ENCODE results near the gene RPL18. TPM values are rescaled to one million over a fixed set of nuclear protein-coding genes. Genes with fewer than 3 reads are reported as not detected.
A peak's percentile ranks its signal among the peaks of the same experiment; 100 is the strongest.
"Not testable (repeated sequence)": the region's sequence is repeated elsewhere in the genome, so short reads cannot be mapped to it uniquely, and the experiment has no call there.

Gene RPL18
- total RNA-seq, 4 donors from 2014 or later: 3,252 to 5,828 (median 3,870) TPM

DNA sequence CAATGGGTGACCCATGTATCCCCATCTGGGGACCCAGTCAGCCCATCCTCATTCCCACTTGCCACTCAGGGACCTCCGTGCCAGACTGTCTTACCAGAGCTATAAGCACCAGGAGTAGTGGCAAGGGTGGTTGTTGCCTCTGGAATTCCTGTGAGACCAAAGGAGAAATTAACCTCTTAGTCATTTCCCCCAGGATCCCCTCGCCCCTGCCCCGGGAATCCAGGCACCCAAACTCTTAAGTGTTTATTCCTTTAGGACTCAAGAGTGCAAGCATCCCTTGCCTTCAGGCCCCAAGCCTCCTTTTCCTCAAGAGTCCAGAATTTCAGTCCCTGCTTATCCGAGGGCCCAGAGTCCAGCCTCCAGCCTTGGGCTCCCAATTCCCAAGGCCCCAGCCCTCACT lies 44.7 kb upstream of the RPL18 start:
- WGBS, 2 donors: 94 to 95% methylated on average over 4 of the region's 4 CpGs
- intact Hi-C loops (cut with DNase I; ENCODE audit: low total_unique reads): no loop called here
- TF ChIP-seq POLR2A (IDR thresholded peaks at IDR 0.05): no peak
- TF ChIP-seq CTCF (IDR thresholded peaks at IDR 0.05): no peak
- DNase-seq (ENCODE audit: low spot score in 2 of 2): no peak
- H3K4me3 ChIP-seq (ENCODE audit: low read depth, poor library complexity, severe bottlenecking): no peak overlapping the region

GRCh38 chr19:48661711-48662090 lies 42.7 kb upstream of the RPL18 start:
- WGBS, 2 donors: 95 to 96% methylated on average over 38 to 41 of the region's 50 CpGs
- TF ChIP-seq CTCF (IDR thresholded peaks at IDR 0.05): no peak
- TF ChIP-seq POLR2A (IDR thresholded peaks at IDR 0.05): no peak
- no peak for DNase-seq (ENCODE audit: low spot score in 2 of 2)
- intact Hi-C loops (cut with DNase I; ENCODE audit: low total_unique reads): no loop called here
- H3K4me3 ChIP-seq (ENCODE audit: low read depth, poor library complexity, severe bottlenecking): no peak overlapping the region

- intact Hi-C loops (cut with DNase I; ENCODE audit: low total_unique reads): no loop called here
- peak; percentile 80 to 94 for DNase-seq (ENCODE audit: low spot score in 2 of 2)
- TF ChIP-seq POLR2A (IDR thresholded peaks at IDR 0.05) (no peak), CTCF (IDR thresholded peaks at IDR 0.05) (no peak)
- WGBS, 2 donors: 61 to 66% methylated on average over 35 of the region's 35 CpGs
- H3K4me3 ChIP-seq (ENCODE audit: low read depth, poor library complexity, severe bottlenecking): no peak overlapping the region
Observed at GRCh38 chr19:48660852-48661710, 42.1 kb upstream of the RPL18 start.

GRCh38 chr19:48659768-48660167 lies 40.8 kb upstream of the RPL18 start:
- no peak for TF ChIP-seq POLR2A (IDR thresholded peaks at IDR 0.05)
- no peak for TF ChIP-seq CTCF (IDR thresholded peaks at IDR 0.05)
- intact Hi-C loops (cut with DNase I; ENCODE audit: low total_unique reads): no loop called here
- no peak for DNase-seq (ENCODE audit: low spot score in 2 of 2)

GRCh38 chr19:48658483-48658882 lies 39.5 kb upstream of the RPL18 start:
- no peak overlapping the region for H3K4me3 ChIP-seq (ENCODE audit: low read depth, poor library complexity, severe bottlenecking)
- DNase-seq (ENCODE audit: low spot score in 2 of 2): no peak
- intact Hi-C loops (cut with DNase I; ENCODE audit: low total_unique reads): no loop called here
- TF ChIP-seq CTCF (IDR thresholded peaks at IDR 0.05): no peak
- TF ChIP-seq POLR2A (IDR thresholded peaks at IDR 0.05): no peak
- WGBS, 2 donors: 92 to 96% methylated on average over 6 of the region's 6 CpGs

More at GRCh38 chr19:48659768-48660167, 40.8 kb upstream of the RPL18 start:
- WGBS, 2 donors: 78 to 80% methylated on average over 5 of the region's 5 CpGs
- H3K4me3 ChIP-seq (ENCODE audit: low read depth, poor library complexity, severe bottlenecking): no peak overlapping the region

GRCh38 chr19:48657828-48658227 lies 38.9 kb upstream of the RPL18 start:
- DNase-seq (ENCODE audit: low spot score in 2 of 2); intact Hi-C loops (cut with DNase I; ENCODE audit: low total_unique reads); H3K4me3 ChIP-seq (ENCODE audit: low read depth, poor library complexity, severe bottlenecking): not testable (repeated sequence)
- 92 to 93% methylated on average over 5 of the region's 5 CpGs for WGBS, 2 donors

Measured in lower leg skin (tissue), 4 donors.